ENCODE results near the gene SPDEF. TPM values are rescaled to one million over a fixed set of nuclear protein-coding genes. Genes with fewer than 3 reads are reported as not detected.

The SPDEF gene
- total and polyA plus RNA-seq, 10 of the 15 experiments (the other 5 are each of a cell fraction or from before 2014, with no cell fraction given), result not detected

- H3K4me2 ChIP-seq (ENCODE audit: control insufficient read depth, insufficient read depth), result no peak overlapping the region
- ChIA-PET SMC1A (ENCODE audit: uncharacterized antibody, unreplicated experiment) (interaction anchor here (1.8 kb wide), 1 partner anchor 35 kb away, joined by 5 read pairs; no protein-coding TSS in a partner anchor), POLR2A (interaction anchor here (1.2 kb wide), 1 partner anchor 10 kb away, joined by 3 read pairs; no protein-coding TSS in a partner anchor), RAD21 (ENCODE audit: unreplicated experiment) (interaction anchor here (1.5 kb wide), 1 partner anchor 34 kb away, joined by 4 read pairs; no protein-coding TSS in a partner anchor), CTCF (interaction anchor here (0.6 to 1.1 kb wide), 4 partner anchors 14 to 727 kb away, joined by 3 read pairs; no protein-coding TSS in a partner anchor)
- H4K20me1 ChIP-seq (ENCODE audit: control insufficient read depth, insufficient read depth), result no peaks in the 10 kb centered on the region
- no peak overlapping the region for H3K27ac ChIP-seq (ENCODE audit: control insufficient read depth, insufficient read depth)
- H3K4me1 ChIP-seq (ENCODE audit: control insufficient read depth, insufficient read depth, low read length), result no peaks in the 10 kb centered on the region
- DNase-seq (ENCODE audit: low read depth, low spot score), result no peak
- no peaks in the 10 kb centered on the region for H3K27me3 ChIP-seq (replicated peaks in 1 of 2; ENCODE audit: control insufficient read depth in 2 of 2, insufficient read depth in 2 of 2, low read length in 1 of 2)
- H3K79me2 ChIP-seq (ENCODE audit: control insufficient read depth, insufficient read depth, low read length), result no peaks in the 10 kb centered on the region
- intact Hi-C loops (cut with micrococcal nuclease; ENCODE audit: unreplicated experiment) (no loop called here), in situ Hi-C loops (cut with MboI) (no loop called here)
- WGBS (ENCODE audit: insufficient coverage, insufficient replicate concordance, low lambda C conversion rate, missing lambda C conversion rate), result 48% methylated on average over 3 of the region's 3 CpGs
- H3K36me3 ChIP-seq (ENCODE audit: control insufficient read depth in 2 of 2, insufficient read depth in 2 of 2, low read length in 1 of 2), result no peaks in the 10 kb centered on the region
- TF ChIP-seq PAX5 (IDR thresholded peaks at IDR 0.05; ENCODE audit: borderline replicate concordance, low read depth, low read length), result no peak
- no peak for TF ChIP-seq ZNF24 (IDR thresholded peaks at IDR 0.05)
- TF ChIP-seq NFYB (IDR thresholded peaks at IDR 0.05; ENCODE audit: insufficient read depth, low read depth, low read length), result no peak
- no peak for TF ChIP-seq DPF2 (IDR thresholded peaks at IDR 0.05)
- TF ChIP-seq NKRF (conservative IDR thresholded peaks at IDR 0.05), result no peak
- TF ChIP-seq CUX1 (IDR thresholded peaks at IDR 0.05; ENCODE audit: insufficient replicate concordance, low read depth, low read length), result no peak
- TF ChIP-seq BMI1 (IDR thresholded peaks at IDR 0.05; ENCODE audit: borderline replicate concordance), result no peak
- no peak for TF ChIP-seq HDAC2 (IDR thresholded peaks at IDR 0.05)
- no peak for TF ChIP-seq CHD4 (IDR thresholded peaks at IDR 0.05)
- no peak for ATAC-seq
- H3K4me3 ChIP-seq, result no peak overlapping the region
- BruUV-seq (replicated peaks), result no TSS peak
- no peaks in the 10 kb centered on the region for H3K9me3 ChIP-seq (replicated peaks; ENCODE audit: control insufficient read depth, insufficient read depth, low read length)
- no peak overlapping the region for H3K9ac ChIP-seq (ENCODE audit: control insufficient read depth, insufficient read depth, low read length)
- FAIRE-seq, result no peak
- H2AFZ ChIP-seq (ENCODE audit: control insufficient read depth, low read depth, low read length), result no peak overlapping the region
Observed at GRCh38 chr6:34494973-34495372, 61.2 kb downstream of the SPDEF start.

All from GM12878 (cell line).